Fibroblast of villous mesenchyme (primary cell): Measurements from ENCODE around the gene ACTL6A. TPM values are rescaled to one million over a fixed set of nuclear protein-coding genes. Genes with fewer than 3 reads are reported as not detected.
A peak's percentile ranks its signal among the peaks of the same experiment; 100 is the strongest.

Source experiments
- DNase-seq: peaks from one replicate; pipeline ENCODE4 v3.0.0-alpha.2; 2010; ENCODE audit warnings: low read depth
- H3K4me3 ChIP-seq: 2 replicates; pipeline ENCODE4 v1.5.1; 2011; ENCODE audit warnings: low read depth, mild to moderate bottlenecking, low read length
- CTCF ChIP-seq: IDR thresholded peaks from 2 replicates; pipeline ENCODE4 v1.5.1; 2012; ENCODE audit warnings: low read depth, mild to moderate bottlenecking, low read length; ENCODE audit not compliant: insufficient read depth
- total RNA-seq: library from RNA; depleted of rRNA; stranded (reverse); fragments of >200 nt; gene quantifications from 2 replicates; pipeline ENCODE4 v1.2.3, GENCODE V29; 2012

Gene ACTL6A
- total RNA-seq, 1 donor, result 48.8 TPM

GRCh38 chr3:179551349-179552105 lies 11.2 kb upstream of the ACTL6A start:
- no peak for DNase-seq
- H3K4me3 ChIP-seq, result no peak overlapping the region
- no peak for TF ChIP-seq CTCF

GRCh38 chr3:179558742-179559364 lies 3.9 kb upstream of the ACTL6A start:
- no peak overlapping the region for H3K4me3 ChIP-seq
- DNase-seq, result peak; percentile 75
- TF ChIP-seq CTCF, result peak; percentile 87

GRCh38 chr3:179560791-179561190 lies 1.9 kb upstream of the ACTL6A start:
- no peak for TF ChIP-seq CTCF
- no peak for DNase-seq
- no peak overlapping the region for H3K4me3 ChIP-seq

- TF ChIP-seq CTCF, result peak; percentile 53
- peak overlapping the region; percentile 90 for H3K4me3 ChIP-seq
- DNase-seq, result peak; percentile 70
Measured at GRCh38 chr3:179563271-179563783, 601 bp downstream of the ACTL6A start.

GRCh38 chr3:179565496-179565895 lies 2.8 kb downstream of the ACTL6A start:
- no peak for TF ChIP-seq CTCF
- H3K4me3 ChIP-seq, result no peak overlapping the region
- DNase-seq, result no peak

- DNase-seq, result no peak
- TF ChIP-seq CTCF, result no peak
- H3K4me3 ChIP-seq, result no peak overlapping the region
Measured at GRCh38 chr3:179580992-179581391, 18.3 kb downstream of the ACTL6A start.

GRCh38 chr3:179589143-179589542 lies 26.4 kb downstream of the ACTL6A start:
- no peak for TF ChIP-seq CTCF
- DNase-seq, result peak; percentile 24
- no peak overlapping the region for H3K4me3 ChIP-seq
